ENCODE data around the gene CCDC27.

Gene CCDC27

DNA sequence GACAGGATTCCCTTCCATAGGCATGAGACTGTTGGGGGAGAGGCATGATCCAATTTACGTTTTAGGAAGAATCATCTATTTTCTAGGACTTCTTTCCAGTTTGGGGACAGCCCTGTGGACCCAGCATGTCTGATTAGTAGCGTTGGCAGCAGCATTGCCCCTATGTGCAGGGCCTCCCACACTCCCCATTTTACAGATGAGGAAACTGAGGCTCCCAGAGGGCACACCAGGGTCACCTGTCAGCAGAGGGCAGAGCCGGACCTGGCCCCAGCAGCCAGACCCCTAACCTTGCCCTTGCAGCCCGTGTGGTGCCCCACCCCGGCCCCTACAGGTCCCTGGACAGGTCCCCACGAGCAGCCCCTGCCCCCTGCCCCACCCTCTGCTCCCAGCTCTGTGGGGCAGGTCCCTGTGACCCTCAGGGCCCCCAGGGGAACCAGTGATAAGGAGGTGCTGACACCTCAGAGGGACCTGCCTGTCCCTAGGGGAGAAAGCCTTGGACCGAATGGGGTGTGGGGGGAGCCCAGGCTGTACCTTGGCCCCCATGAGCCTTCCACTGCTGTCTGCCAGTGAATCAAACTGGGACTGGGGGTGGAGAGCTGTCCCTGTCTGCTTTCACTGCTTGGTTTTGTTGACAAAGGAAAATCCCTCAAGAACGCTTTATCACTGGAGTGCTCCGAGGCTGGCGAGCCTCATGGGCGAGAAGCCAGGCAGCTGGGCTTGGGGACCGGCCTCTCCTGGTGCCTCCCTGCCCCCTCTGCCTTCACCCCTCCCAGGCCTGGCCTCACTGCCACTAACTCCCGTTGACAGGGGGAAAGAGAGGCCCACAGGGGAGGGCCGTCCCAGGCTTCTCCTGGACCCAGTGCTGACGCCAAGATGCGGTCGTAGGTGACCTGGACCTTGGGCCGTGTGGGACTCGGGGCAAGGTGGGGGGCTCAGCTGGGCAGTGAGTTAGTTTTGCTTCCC is 39.4 kb upstream of the CCDC27 start:
- no peak for TF ChIP-seq POLR2A (IDR thresholded peaks at IDR 0.05; ENCODE audit: low read length)
- TF ChIP-seq GATA1 (IDR thresholded peaks at IDR 0.05; ENCODE audit: low read depth, low read length), result no peak
- no peak for DNase-seq

DNA sequence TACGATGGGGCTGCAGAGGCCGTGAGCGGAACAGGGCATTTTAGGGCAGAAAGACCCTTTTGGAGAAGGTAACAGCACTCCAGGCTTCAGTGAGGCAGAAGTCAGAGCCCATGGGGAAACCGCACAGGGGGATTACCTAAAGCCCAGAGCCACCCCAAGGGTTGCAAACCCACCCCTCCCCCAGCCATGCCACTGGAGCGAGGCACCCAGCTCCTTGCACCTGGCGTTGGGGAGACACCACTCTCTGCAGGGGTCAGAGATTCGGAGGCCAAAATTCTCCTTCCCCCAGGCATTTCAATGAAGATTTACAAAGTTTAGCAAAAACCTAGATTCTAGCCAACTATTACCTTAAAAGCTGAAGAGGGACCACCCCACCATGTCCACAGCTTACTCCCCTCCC is 38.4 kb upstream of the CCDC27 start:
- TF ChIP-seq GATA1 (IDR thresholded peaks at IDR 0.05; ENCODE audit: low read depth, low read length) (no peak), POLR2A (IDR thresholded peaks at IDR 0.05; ENCODE audit: low read length) (no peak)
- DNase-seq, result no peak

DNA sequence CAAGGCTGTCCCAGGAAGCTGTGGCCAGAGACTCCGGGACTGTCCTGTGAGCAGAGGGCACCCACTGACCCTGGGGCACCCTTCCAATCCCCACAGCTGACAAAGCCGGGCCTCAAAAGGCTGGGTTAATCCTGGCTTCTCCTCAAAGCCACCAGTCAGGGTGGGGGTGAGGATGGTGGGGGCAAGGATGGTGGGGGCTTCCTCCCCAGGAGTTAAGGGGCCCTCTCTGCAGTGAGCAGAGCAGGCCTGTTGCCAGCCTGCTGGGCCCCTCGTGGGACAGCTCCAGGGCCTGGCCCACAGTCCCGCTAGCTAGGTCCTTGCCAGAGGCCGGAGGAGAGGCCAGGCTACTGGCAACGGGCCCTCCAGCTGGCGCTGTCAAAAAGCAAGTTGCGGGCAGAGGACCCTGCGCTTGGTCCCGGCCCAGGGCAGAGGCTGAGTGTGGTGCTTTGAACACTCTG is 37.9 kb upstream of the CCDC27 start:
- no peak for DNase-seq
- TF ChIP-seq GATA1 (IDR thresholded peaks at IDR 0.05; ENCODE audit: low read depth, low read length), result no peak
- TF ChIP-seq POLR2A (IDR thresholded peaks at IDR 0.05; ENCODE audit: low read length), result no peak

DNA sequence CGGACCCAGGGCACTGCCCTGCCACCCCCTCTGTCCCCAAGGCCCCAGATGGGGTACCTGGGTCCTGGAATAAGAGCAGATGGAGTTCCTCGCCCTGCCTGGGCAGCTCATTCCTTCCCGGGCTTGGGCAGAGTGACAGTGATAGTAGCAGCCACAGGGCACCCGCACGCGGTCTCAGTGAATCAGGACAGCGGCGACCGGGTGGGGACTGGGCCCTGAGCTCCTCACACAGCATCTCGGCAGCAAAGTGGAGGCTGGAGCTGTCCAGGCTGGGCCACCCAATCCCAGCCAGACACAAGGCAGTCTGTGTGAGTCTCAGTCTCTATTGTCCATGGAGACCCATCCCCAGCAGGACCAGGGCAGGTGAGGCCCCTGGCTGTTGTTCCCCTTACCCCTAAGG is 37.4 kb upstream of the CCDC27 start:
- DNase-seq, result no peak
- TF ChIP-seq POLR2A (IDR thresholded peaks at IDR 0.05; ENCODE audit: low read length) (no peak), GATA1 (IDR thresholded peaks at IDR 0.05; ENCODE audit: low read depth, low read length) (no peak)

DNA sequence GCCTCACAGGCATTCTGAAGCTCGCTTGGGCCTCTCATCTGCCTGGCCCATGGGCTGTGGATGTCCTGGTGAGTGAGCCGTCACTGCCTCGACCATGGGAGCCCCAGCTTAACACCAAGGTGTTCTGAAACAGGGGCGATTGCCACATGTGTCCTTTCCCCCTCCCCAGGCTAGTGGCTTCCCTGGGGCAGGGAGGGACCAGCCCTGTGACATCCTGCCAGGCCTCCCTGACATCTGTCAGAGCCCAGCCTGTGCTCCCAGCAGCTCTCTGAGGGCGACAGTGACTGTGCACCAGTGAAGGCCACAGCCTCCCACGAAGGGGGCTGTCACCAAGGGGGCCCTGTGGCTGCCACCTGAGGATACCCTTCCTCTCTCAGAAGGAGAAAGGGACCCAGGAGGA is 35.9 kb upstream of the CCDC27 start:
- no peak for DNase-seq
- no peak for TF ChIP-seq GATA1 (IDR thresholded peaks at IDR 0.05; ENCODE audit: low read depth, low read length)
- no peak for TF ChIP-seq POLR2A (IDR thresholded peaks at IDR 0.05; ENCODE audit: low read length)

DNA sequence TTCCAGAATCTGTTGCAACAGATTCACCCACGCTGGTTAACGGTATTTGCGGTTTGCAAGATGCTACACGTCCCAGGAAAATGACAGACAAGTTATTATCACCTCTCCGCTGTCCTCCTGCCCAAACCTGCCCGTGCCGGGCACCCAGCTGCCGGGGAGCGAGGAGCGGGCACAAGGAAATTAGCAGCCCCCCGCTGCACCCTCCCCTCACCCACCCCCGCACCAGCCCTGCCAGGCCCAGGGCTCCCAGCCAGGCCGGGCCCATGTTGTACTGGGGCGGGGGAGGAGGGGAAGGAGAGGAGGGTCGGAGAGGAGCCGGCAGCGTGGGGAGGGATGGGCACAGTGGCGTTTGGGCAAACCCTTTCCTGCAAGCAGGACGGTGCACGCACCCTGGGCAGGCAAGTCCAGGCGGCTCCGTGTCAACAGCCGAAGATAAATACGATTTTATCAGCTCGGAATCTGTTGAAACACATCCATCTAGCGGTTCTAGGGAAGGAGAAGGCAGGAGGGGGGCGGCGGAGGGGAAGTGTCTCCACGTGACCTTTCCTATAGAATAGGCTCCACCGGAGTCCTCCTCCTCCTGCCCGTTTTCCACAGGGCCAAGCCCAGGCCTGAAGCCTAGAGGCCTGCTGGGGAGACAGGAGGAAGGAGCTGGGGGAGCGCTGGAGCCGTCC is 35.1 kb upstream of the CCDC27 start:
- no peak for TF ChIP-seq POLR2A (IDR thresholded peaks at IDR 0.05; ENCODE audit: low read length)
- TF ChIP-seq GATA1 (IDR thresholded peaks at IDR 0.05; ENCODE audit: low read depth, low read length), result no peak
- no peak for DNase-seq

DNA sequence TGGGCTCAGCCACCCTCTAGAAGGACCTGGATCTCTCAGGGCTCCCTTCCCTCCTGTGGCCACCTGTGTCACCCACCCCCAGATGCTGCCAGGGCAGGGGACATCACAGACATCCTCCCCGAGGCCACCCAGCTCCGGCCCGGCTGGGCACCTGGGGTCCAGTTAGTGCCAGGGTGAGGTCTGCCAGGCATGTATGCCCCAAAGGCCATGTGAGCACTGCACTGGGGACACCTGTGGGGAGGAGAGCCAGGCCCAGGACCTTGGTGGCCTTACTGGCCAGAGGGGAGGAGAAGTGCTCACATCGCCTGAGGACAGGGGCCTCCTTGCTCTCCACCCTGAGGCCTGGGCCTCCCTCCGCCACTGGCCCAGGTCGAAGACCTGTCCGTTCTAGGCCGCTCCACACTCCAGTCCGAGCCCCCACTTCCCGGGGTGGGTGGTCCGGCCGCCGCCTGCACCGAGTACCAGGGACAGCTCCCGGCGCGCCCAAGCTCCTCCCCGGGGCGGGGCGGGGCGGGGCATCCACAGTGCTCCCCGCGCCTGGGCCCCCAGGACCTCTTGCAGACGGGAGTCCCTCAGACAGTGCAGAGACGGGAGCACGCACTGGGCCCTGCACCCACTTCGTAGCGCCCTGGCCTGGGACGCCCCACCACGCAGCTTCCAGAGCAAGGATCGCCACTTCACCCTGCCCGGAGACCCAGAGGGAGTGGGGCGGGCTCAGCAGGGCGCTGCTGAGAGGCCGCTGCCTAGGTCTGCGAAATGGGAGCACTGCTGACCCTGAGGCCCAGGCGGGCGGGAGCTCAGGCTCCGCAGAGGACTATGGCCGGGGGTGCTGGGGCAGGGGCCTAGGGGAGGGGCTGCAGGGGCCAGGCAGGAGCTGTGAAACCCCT is 34.3 kb upstream of the CCDC27 start:
- TF ChIP-seq GATA1 (IDR thresholded peaks at IDR 0.05; ENCODE audit: low read depth, low read length), result no peak
- no peak for TF ChIP-seq POLR2A (IDR thresholded peaks at IDR 0.05; ENCODE audit: low read length)
- DNase-seq, result peak; percentile 50 to 53

DNA sequence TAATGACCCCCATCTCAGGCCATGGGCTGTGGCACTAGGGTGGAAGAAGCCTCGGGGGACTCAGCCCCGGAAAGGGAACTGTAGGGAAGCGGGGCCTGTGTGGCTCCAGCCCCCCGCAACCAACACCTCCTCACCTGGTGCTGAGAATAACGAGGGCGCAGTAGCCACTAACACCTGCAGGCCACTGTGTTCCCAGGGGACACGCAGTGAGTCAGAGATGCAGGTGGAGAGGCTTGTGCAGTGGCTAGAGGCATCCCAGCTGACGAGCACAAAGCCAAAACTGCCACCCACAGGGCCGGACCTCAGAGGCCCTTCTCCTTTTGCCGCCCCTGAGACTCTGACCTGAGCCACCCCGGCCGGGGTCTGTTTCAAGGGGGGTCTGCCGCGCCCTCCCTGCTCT is 33.5 kb upstream of the CCDC27 start:
- no peak for DNase-seq
- no peak for TF ChIP-seq POLR2A (IDR thresholded peaks at IDR 0.05; ENCODE audit: low read length)
- TF ChIP-seq GATA1 (IDR thresholded peaks at IDR 0.05; ENCODE audit: low read depth, low read length), result no peak

DNA sequence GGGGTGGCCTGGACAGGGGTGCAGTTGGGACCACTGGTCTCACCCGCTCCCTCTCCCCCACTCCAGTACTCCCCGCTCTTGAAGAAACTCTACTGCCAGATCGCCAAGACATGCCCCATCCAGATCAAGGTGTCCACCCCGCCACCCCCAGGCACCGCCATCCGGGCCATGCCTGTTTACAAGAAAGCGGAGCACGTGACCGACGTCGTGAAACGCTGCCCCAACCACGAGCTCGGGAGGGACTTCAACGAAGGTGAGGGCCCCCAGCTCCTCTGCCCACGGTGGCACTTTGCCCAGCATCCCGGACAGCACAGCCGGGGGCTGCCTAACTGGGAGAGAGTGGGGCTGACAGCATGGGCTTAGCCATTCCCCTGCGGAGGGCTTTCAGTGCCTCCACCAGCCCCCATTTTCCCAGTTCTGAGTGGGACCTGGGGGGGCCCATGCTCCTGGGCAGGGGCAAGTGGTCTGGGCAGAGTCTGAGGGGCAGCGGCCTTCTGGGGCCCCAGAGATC is 30.2 kb upstream of the CCDC27 start:
- no peak for DNase-seq
- TF ChIP-seq GATA1 (IDR thresholded peaks at IDR 0.05; ENCODE audit: low read depth, low read length), result no peak

DNA sequence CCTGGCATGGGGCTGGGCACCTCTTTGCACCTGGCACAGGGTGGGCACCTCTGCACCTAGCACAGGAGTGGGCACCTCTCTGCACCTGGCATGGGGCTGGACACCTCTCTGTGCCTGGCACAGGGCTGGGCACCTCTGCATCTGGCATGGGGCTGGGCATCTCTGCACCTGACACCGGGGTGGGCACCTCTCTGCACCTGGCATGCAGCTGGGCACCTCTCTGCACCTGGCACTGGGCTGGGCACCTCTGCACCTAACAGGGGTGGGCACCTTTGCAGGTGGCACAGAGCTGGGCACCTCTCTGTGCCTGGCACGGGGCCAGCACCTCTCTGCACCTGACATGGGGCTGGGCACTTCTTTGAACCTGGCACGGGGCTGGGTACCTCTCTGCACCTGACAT is 29.4 kb upstream of the CCDC27 start:
- no peak for TF ChIP-seq GATA1 (IDR thresholded peaks at IDR 0.05; ENCODE audit: low read depth, low read length)
- TF ChIP-seq POLR2A (IDR thresholded peaks at IDR 0.05; ENCODE audit: low read length), result no peak

DNA sequence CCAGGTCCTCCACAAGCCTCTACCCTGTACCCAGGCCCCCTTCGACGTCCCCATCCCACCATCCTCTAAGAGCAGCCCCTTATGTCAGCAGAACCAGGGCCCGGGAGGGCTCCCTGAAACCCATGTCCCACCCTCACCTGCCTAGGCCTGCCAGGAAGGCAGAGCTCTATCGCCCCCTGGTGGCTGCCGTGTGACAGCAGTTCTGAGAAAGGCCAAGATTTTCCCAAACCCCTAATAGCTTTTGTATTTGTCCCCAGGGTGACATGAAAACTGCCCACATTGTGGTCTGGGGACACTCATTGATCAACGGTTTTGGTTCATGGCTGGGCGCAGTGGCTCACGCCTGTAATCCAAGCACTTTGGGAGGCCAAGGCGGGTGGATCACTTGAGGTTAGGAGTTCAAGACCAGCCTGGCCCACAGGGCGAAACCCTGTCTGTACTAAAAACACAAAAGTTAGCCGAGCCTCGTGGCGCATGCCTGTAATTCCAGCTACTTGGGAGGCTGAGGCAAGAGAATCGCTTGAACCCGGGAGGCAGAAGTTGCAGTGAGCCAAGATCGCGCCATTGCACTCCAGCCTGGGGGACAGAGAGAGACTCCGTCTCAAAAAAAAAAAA is 27.7 kb upstream of the CCDC27 start:
- peak; percentile 70 to 85 for DNase-seq

More for the DNA sequence above, 29.4 kb upstream of the CCDC27 start:
- DNase-seq, result no peak

DNA sequence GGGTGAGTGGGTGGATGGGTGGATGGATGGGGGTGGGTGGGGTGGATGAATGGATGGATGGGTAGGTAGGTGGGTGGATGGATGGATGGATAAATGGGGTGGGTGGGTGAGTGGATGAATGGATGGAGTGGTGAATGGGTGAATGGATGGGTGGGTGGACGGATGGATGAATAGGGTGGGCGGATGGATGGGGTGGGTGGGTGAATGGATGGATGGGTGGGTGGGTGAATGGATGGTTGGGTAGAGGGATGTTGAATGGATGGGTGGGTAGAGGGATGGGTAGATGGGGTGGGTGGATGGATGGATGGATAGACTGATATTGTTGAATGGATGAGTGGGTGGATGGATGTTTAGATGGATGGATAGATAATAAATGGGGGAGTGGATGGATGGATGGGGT is 26.9 kb upstream of the CCDC27 start:
- DNase-seq, result no peak
- no peak for TF ChIP-seq GATA1 (IDR thresholded peaks at IDR 0.05; ENCODE audit: low read depth, low read length)
- no peak for TF ChIP-seq POLR2A (IDR thresholded peaks at IDR 0.05; ENCODE audit: low read length)

DNA sequence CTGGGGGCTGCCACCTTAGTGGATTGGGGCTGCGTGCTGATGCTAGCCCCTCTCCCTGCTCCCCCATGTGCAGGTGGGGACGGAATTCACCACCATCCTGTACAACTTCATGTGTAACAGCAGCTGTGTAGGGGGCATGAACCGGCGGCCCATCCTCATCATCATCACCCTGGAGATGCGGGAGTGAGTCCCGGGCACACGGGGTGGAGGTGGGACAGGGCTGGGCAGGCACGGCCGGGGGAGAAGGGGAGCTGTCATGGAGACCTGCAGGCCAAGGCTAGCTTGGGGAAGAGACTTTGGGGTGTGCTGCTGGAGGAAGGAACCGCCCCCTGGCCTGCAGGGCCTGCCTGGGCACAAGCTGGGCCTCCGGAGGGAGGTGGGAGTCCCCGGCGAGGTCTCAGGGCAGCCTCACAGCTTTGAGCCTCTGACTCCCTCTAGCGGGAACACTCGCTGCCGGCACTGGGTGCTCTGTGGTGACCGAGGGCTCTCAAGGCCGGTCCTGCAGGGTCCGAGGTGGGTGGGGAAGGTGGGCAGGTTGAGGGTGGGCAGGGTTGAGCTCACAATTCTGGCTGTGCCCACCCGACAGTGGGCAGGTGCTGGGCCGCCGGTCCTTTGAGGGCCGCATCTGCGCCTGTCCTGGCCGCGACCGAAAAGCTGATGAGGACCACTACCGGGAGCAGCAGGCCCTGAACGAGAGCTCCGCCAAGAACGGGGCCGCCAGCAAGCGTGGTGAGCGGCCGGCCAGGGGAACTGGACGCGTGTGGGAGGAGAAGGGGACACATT is 25.0 kb upstream of the CCDC27 start:
- TF ChIP-seq GATA1 (IDR thresholded peaks at IDR 0.05; ENCODE audit: low read depth, low read length) (no peak), POLR2A (IDR thresholded peaks at IDR 0.05; ENCODE audit: low read length) (no peak)
- DNase-seq, result peak; percentile 50 to 52
